Fibroblast of pulmonary artery (primary cell): ENCODE data around the gene ZNF835.

ENCODE experiments used
- DNase-seq: peaks from one replicate; pipeline ENCODE4 v3.0.0-alpha.2; 2010; ENCODE audit warnings: low read depth
- H3K4me3 ChIP-seq: replicated peaks from 2 replicates; pipeline ENCODE4 v1.5.1; 2011; ENCODE audit warnings: low read depth, mild to moderate bottlenecking, control low read depth, low read length, moderate library complexity
- TF ChIP-seq, protein P1 (sequence below): IDR thresholded peaks from 2 replicates; pipeline ENCODE4 v1.5.1; 2011; ENCODE audit warnings: mild to moderate bottlenecking, control low read depth, low read length, inconsistent platforms; ENCODE audit errors: missing control alignments

ZNF835 gene

DNA sequence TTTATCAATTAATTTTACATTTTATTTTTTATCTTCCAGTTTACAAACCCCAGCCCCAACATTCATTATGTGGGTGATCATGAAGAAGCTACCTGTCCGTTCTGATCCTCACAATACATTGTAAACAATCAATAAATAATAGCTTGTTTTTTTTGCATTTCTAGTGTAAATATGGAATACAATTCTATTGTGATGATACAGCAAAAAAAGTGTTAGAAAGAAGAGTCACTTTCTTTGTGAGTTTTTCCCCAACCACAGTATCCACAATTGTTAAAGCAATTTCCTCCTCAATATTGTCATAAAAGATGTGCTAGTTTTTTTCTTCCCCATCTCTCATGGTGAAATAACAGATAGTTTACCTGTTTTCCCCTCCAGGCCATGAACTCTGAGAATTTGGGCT, 30.3 kb upstream of the ZNF835 start:
- H3K4me3 ChIP-seq: no peak overlapping the region
- TF ChIP-seq, protein P1, sequence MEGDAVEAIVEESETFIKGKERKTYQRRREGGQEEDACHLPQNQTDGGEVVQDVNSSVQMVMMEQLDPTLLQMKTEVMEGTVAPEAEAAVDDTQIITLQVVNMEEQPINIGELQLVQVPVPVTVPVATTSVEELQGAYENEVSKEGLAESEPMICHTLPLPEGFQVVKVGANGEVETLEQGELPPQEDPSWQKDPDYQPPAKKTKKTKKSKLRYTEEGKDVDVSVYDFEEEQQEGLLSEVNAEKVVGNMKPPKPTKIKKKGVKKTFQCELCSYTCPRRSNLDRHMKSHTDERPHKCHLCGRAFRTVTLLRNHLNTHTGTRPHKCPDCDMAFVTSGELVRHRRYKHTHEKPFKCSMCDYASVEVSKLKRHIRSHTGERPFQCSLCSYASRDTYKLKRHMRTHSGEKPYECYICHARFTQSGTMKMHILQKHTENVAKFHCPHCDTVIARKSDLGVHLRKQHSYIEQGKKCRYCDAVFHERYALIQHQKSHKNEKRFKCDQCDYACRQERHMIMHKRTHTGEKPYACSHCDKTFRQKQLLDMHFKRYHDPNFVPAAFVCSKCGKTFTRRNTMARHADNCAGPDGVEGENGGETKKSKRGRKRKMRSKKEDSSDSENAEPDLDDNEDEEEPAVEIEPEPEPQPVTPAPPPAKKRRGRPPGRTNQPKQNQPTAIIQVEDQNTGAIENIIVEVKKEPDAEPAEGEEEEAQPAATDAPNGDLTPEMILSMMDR: no peak
- DNase-seq: no peak

DNA sequence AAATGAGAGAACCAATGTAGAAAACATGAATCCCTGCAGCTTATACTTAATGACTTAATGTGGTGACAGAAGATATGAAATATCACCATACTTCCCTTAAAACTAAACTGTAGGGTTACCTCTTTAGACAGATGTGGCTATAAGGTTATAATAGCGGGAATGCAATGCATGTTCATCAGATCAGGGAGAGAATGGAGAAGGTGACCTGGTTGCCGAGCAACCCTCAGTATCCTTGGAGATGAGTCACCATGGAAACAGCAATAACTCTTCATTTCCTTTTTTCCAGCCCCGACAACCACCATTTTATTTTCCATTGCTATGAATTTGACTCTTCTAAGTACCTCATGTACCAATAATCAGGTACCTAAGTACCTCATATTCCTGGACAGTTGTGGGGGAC, 28.0 kb upstream of the ZNF835 start:
- TF ChIP-seq, protein P1: no peak
- no peak overlapping the region for H3K4me3 ChIP-seq
- no peak for DNase-seq

- no peak for DNase-seq
- H3K4me3 ChIP-seq: no peak overlapping the region
- TF ChIP-seq, protein P1: no peak
Observed at GRCh38 chr19:56692206-56692895, 20.8 kb upstream of the ZNF835 start.

GRCh38 chr19:56690670-56691069, 19.1 kb upstream of the ZNF835 start:
- TF ChIP-seq, protein P1: no peak
- DNase-seq: no peak
- H3K4me3 ChIP-seq: no peak overlapping the region

DNA sequence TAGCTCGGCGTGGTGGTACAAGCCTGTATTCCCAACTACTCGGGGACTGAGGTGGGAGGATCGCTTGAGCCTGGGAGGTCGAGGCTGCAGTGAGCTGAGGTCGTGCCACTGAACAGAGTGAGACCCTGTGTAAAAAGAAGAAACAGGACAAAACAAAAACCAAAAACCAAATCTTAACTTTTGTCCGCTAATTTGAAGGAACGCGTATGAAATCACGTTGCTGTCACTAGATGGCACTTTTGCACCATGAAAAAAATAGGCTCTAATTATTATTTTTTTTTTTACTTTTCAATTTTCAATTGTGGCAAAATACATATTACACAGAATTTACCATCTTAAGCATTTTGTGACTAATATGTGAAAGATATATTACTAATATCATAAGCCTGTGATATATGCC, 17.6 kb upstream of the ZNF835 start:
- H3K4me3 ChIP-seq: no peak overlapping the region
- no peak for DNase-seq
- TF ChIP-seq, protein P1: no peak

DNA sequence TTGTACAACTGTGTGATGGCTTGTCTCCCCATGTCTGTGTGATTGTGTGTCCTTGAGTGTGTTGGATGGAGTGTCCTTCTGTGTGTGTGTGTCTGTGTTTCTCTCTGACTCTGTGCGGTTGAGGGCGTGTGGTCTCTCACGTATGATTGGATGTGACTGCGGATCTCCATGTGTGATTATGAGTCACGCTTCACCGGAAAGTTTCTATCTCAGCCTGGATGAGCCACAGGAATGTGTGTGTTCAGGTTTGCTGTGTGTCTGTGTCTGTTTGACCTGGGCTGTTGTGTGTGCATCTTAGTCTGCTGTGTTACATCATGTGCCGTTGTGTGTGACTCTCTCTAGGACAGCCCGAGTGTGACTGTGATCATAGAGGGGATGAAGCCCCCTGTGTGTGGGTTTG, 15.5 kb upstream of the ZNF835 start:
- H3K4me3 ChIP-seq: no peak overlapping the region
- DNase-seq: no peak
- TF ChIP-seq, protein P1: no peak

GRCh38 chr19:56683116-56683515, 11.6 kb upstream of the ZNF835 start:
- no peak overlapping the region for H3K4me3 ChIP-seq
- TF ChIP-seq, protein P1: no peak
- no peak for DNase-seq
